ENCODE results near the gene HFE. TPM values are rescaled to one million over a fixed set of nuclear protein-coding genes. Genes with fewer than 3 reads are reported as not detected.
"Not testable (repeated sequence)": the region's sequence is repeated elsewhere in the genome, so short reads cannot be mapped to it uniquely, and the experiment has no call there.

HFE gene
- total RNA-seq, 4 donors from 2014 or later, result 1.6 to 7.8 (median 5.0) TPM

DNA sequence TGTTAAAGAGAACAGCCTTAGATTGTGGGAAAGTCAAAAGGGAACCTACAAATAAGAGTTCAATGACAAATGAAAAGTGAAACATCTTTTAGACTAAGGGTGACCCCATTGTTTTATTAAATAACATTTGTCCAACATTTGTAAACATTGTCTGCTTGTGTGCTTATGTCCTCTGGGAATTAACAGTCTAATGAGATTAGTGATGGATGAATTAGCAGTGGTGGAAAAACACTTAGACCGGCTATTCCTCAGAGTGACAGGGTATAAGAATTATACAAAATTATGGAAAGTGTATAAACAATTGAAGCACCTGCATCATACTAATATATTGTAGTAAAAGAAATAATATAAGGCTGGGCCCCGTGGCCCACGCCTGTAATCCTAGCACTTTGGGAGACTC is 29.3 kb upstream of the HFE start:
- DNase-seq, result no peak
- H3K9me3 ChIP-seq, result no peaks in the 10 kb centered on the region
- H3K4me3 ChIP-seq, result no peak overlapping the region
- intact Hi-C loops (cut with DNase I; ENCODE audit: low total_unique reads), result no loop called here
- in situ Hi-C loops (cut with MboI; ENCODE audit: low pct_ligation_motif_present in 1 of 4, low pct_unique_long_range_greater_than_20kb in 1 of 4, low sequenced_read_pairs in 3 of 4), result loop anchor here in 2 of 4 donors (5.0 kb wide), 1 partner anchor 44 kb away; a partner anchor contains a TSS
- WGBS, 2 donors (ENCODE audit: low coverage in 1 of 2), result 94 to 100% methylated on average over 1 to 3 of the region's 3 CpGs
- H3K4me1 ChIP-seq, result peaks cover 0 to 31% (median 13%) of the 10 kb centered on the region in 4 donors
- H3K36me3 ChIP-seq, result no peaks in the 10 kb centered on the region
- TF ChIP-seq POLR2A (IDR thresholded peaks at IDR 0.05), result no peak
- TF ChIP-seq EP300 (IDR thresholded peaks at IDR 0.05; ENCODE audit: low read depth), result no peak
- H3K27me3 ChIP-seq, result no peaks in the 10 kb centered on the region
- H3K27ac ChIP-seq, result no peak overlapping the region

DNA sequence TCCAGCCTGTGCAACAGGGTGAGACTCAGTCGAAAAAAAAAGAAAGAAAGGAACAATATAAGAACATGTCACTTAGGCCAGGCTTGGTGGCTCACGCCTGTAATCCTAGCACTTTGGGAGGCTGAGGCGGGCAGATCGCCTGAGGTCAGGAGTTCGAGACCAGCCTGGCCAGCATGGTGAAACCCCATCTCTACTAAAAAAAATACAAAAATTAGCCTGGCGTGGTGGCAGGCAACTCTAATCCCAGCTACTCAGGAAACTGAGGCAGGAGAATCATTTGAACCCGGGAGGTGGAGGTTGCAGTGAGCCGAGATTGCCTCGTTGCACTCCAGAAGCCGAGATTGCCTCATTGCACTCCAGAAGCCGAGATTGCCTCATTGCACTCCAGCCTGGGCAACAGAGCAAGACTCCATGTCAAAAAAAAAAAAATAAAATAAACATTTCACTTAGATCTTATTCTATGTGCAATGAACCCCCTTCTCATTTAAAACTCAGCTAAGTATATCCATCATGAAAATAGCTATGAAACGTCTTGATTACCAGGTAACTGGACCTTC is 28.7 kb upstream of the HFE start:
- H3K27ac ChIP-seq; H3K4me3 ChIP-seq; intact Hi-C loops (cut with DNase I; ENCODE audit: low total_unique reads); H3K9me3 ChIP-seq; H3K36me3 ChIP-seq; DNase-seq; H3K27me3 ChIP-seq: not testable (repeated sequence)
- in situ Hi-C loops (cut with MboI; ENCODE audit: low pct_ligation_motif_present in 1 of 4, low pct_unique_long_range_greater_than_20kb in 1 of 4, low sequenced_read_pairs in 3 of 4), result loop anchor here in 2 of 4 donors (5.0 kb wide), 1 partner anchor 44 kb away; a partner anchor contains a TSS
- peaks cover 0 to 28% (median 11%) of the 10 kb centered on the region in 4 donors for H3K4me1 ChIP-seq
- WGBS, 2 donors (ENCODE audit: low coverage in 1 of 2), result 92 to 99% methylated on average over 10 to 12 of the region's 12 CpGs

DNA sequence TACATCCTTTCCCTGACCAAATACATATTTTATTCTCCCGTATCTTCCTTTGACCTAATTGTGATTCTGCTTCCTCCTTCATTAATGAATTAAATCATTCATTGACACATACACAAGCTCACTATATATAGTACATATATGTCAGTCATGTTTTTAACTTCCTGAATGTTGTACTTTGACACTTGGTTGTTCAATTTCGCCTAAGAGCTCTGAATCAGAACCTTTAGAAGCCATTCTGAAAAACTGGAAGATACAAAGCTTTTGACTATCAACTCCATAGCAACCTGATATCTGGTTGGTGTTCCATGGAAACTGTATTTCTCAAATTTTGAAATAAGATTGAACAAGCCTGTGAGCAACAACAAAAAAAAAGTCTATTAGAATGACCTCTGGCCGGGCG is 27.3 kb upstream of the HFE start:
- TF ChIP-seq POLR2A (IDR thresholded peaks at IDR 0.05), result no peak
- TF ChIP-seq, protein P1, sequence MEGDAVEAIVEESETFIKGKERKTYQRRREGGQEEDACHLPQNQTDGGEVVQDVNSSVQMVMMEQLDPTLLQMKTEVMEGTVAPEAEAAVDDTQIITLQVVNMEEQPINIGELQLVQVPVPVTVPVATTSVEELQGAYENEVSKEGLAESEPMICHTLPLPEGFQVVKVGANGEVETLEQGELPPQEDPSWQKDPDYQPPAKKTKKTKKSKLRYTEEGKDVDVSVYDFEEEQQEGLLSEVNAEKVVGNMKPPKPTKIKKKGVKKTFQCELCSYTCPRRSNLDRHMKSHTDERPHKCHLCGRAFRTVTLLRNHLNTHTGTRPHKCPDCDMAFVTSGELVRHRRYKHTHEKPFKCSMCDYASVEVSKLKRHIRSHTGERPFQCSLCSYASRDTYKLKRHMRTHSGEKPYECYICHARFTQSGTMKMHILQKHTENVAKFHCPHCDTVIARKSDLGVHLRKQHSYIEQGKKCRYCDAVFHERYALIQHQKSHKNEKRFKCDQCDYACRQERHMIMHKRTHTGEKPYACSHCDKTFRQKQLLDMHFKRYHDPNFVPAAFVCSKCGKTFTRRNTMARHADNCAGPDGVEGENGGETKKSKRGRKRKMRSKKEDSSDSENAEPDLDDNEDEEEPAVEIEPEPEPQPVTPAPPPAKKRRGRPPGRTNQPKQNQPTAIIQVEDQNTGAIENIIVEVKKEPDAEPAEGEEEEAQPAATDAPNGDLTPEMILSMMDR (IDR thresholded peaks at IDR 0.05), result no peak
- no peak for TF ChIP-seq POLR2AphosphoS5 (IDR thresholded peaks at IDR 0.05)
- TF ChIP-seq EP300 (IDR thresholded peaks at IDR 0.05; ENCODE audit: low read depth), result no peak
- no peak overlapping the region for H3K4me3 ChIP-seq
- H3K27me3 ChIP-seq, result no peaks in the 10 kb centered on the region
- in situ Hi-C loops (cut with MboI; ENCODE audit: low pct_ligation_motif_present in 1 of 4, low pct_unique_long_range_greater_than_20kb in 1 of 4, low sequenced_read_pairs in 3 of 4) (loop anchor here in 3 of 4 donors (5.0 kb wide), 2 partner anchors 37 to 42 kb away; a partner anchor contains a TSS), intact Hi-C loops (cut with DNase I; ENCODE audit: low total_unique reads) (no loop called here)
- H3K27ac ChIP-seq, result peak overlapping the region in 1 of 4 donors; percentile 7
- DNase-seq, result no peak
- H3K4me1 ChIP-seq, result peaks cover 0 to 17% (median 2%) of the 10 kb centered on the region in 4 donors
- 84 to 86% methylated on average over 4 of the region's 4 CpGs for WGBS, 2 donors (ENCODE audit: low coverage in 1 of 2)
- no peaks in the 10 kb centered on the region for H3K9me3 ChIP-seq
- H3K36me3 ChIP-seq, result no peaks in the 10 kb centered on the region

DNA sequence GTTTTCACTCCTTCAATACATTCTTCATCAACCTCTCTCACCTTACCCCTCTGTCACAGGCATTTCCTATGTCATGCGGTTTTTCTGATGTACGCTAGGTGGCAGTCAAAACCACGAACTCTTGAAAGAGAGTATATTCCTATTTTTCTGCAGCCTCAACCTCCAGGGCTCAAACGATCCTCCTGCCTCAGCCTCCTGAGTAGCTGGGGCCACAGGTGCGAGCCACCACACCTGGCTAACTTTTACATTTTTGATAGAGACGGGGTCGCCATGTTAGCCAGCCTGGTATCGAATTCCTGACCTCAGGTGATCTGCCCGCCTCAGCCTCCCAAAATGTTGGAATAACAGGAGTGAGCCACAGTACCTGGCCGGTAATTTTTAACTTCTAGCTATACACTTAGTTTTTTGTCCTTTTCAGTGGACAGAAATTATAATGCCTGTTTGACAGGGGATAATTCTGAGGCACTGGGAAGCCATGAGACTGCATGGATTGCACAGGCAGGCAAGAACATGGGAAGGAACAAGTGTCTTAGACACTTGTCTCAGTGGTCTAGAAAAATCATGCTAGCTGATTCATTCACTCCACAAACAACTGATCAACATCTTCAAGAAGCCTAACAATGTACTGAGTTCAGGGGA is 22.5 kb upstream of the HFE start:
- DNase-seq, result no peak
- peaks cover 0 to 16% (median 8%) of the 10 kb centered on the region in 4 donors for H3K4me1 ChIP-seq
- no peak overlapping the region for H3K27ac ChIP-seq
- in situ Hi-C loops (cut with MboI; ENCODE audit: low pct_ligation_motif_present in 1 of 4, low pct_unique_long_range_greater_than_20kb in 1 of 4, low sequenced_read_pairs in 3 of 4), result loop anchor here in 2 of 4 donors (5.0 kb wide), 2 partner anchors 33 to 38 kb away; a partner anchor contains a TSS
- H3K4me3 ChIP-seq, result no peak overlapping the region
- no peaks in the 10 kb centered on the region for H3K27me3 ChIP-seq
- WGBS, 2 donors (ENCODE audit: low coverage in 1 of 2), result 2 to 30% methylated on average over 4 to 10 of the region's 10 CpGs
- TF ChIP-seq, protein P1 (IDR thresholded peaks at IDR 0.05), result peak; percentile 72 to 86 (median 81)
- TF ChIP-seq EP300 (IDR thresholded peaks at IDR 0.05; ENCODE audit: low read depth), result no peak
- no peaks in the 10 kb centered on the region for H3K36me3 ChIP-seq
- H3K9me3 ChIP-seq, result no peaks in the 10 kb centered on the region
- intact Hi-C loops (cut with DNase I; ENCODE audit: low total_unique reads), result no loop called here

DNA sequence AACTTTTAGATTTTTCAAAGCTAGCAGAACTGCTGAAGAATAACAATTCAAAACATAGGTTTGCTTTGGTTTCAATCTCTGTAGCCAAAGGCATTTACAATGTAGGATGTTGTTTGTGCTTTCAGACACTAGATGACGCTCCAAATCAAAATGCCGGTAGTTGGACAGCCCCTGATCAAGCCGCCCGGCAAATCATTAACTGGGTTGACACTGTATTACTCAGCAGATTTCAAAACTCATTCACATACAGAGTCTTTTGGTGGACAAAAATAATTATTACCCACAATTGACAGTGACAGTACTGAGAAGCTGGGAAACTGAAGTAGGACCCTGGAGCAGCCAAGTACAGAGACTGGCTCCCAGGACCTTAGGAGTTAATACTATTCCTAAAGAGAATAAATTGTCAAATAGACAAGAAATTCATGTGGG is 21.3 kb upstream of the HFE start:
- no peak overlapping the region for H3K4me3 ChIP-seq
- no peaks in the 10 kb centered on the region for H3K36me3 ChIP-seq
- in situ Hi-C loops (cut with MboI; ENCODE audit: low pct_ligation_motif_present in 1 of 4, low pct_unique_long_range_greater_than_20kb in 1 of 4, low sequenced_read_pairs in 3 of 4), result loop anchor here in 1 of 4 donors (5.0 kb wide), 1 partner anchor 36 kb away; a partner anchor contains a TSS
- TF ChIP-seq POLR2AphosphoS5 (IDR thresholded peaks at IDR 0.05) (peak in 1 of 3 donors; percentile 8), POLR2A (IDR thresholded peaks at IDR 0.05) (no peak)
- TF ChIP-seq, protein P1 (IDR thresholded peaks at IDR 0.05), result peak; percentile 76 to 93 (median 87)
- peak overlapping the region in 3 of 4 donors; percentile 7 to 61 (median 29) for H3K27ac ChIP-seq
- peaks cover 0 to 11% (median 6%) of the 10 kb centered on the region in 4 donors for H3K4me1 ChIP-seq
- no peaks in the 10 kb centered on the region for H3K9me3 ChIP-seq
- intact Hi-C loops (cut with DNase I; ENCODE audit: low total_unique reads), result loop anchor here (1.0 kb wide), 1 partner anchor 31 kb away; no protein-coding TSS in a partner anchor
- H3K27me3 ChIP-seq, result no peaks in the 10 kb centered on the region
- WGBS, 2 donors (ENCODE audit: low coverage in 1 of 2), result 0% methylated on average over 3 to 4 of the region's 4 CpGs
- peak; percentile 81 for DNase-seq
